ENCODE results near the gene PSMB4. TPM values are rescaled to one million over a fixed set of nuclear protein-coding genes. Genes with fewer than 3 reads are reported as not detected.
A peak's percentile ranks its signal among the peaks of the same experiment; 100 is the strongest.
"Not testable (repeated sequence)": the region's sequence is repeated elsewhere in the genome, so short reads cannot be mapped to it uniquely, and the experiment has no call there.

PSMB4 gene
- total RNA-seq (2021) = 413 and 429 TPM in 2 replicates
- long read RNA-seq, transcript PSMB4-201 (7 exons, 964 nt) = major isoform, 123 of 149 reads
- long read RNA-seq, partial matches to known transcripts = 1 of 149 reads
- long read RNA-seq, other reads (novel, unspliced or antisense) = 24 of 149 reads

- Histone ChIP-seq H3K27ac (ENCODE audit: insufficient read length, low read depth, low read length) (peak within 1 kb of the TSS; percentile 70), H2BK5ac (ENCODE audit: insufficient read length, low read length) (no peak within 1 kb of the TSS), H2AFZ (ENCODE audit: low read length) (peak within 1 kb of the TSS; percentile 96), H3K14ac (ENCODE audit: insufficient read depth, low read length) (peak within 1 kb of the TSS; percentile 96), H3K4ac (ENCODE audit: low read depth, low read length) (peak within 1 kb of the TSS; percentile 45; the same call in 1 of the 2 replicates), H3K9me3 (ENCODE audit: control insufficient read depth, low read depth, low read length) (no peaks in the 10 kb centered on the region), H4K8ac (replicated peaks; ENCODE audit: insufficient read length, low read depth, low read length) (no peak within 1 kb of the TSS), H3T11ph (ENCODE audit: low read length) (no peak within 1 kb of the TSS), H3K23ac (ENCODE audit: insufficient read length, low read depth, low read length) (no peak within 1 kb of the TSS), H3K4me2 (ENCODE audit: insufficient read depth, insufficient read length, low read length) (peak within 1 kb of the TSS; percentile 63), H2AK5ac (ENCODE audit: insufficient read length, low read length) (no peak within 1 kb of the TSS), H4K20me1 (ENCODE audit: control insufficient read depth, insufficient read depth, insufficient read length) (no peaks in the 10 kb centered on the region), H3K79me2 (ENCODE audit: insufficient read depth, low read length) (peaks cover 9% of the 10 kb centered on the region; the same call in 1 of the 2 replicates), H4K91ac (ENCODE audit: insufficient read length, low read depth, low read length) (no peak within 1 kb of the TSS), H3K56ac (ENCODE audit: insufficient read length, low read depth, low read length) (no peak within 1 kb of the TSS), H2BK15ac (ENCODE audit: low read depth, low read length) (no peak within 1 kb of the TSS), H4K5ac (ENCODE audit: insufficient read length, low read depth, low read length) (peak within 1 kb of the TSS; percentile 77), H3K9ac (ENCODE audit: extremely low read depth, insufficient read length, low read length) (peak within 1 kb of the TSS; percentile 81), H3K27me3 (ENCODE audit: insufficient read depth, low read length) (no peaks in the 10 kb centered on the region), H2BK12ac (ENCODE audit: insufficient read length, low read depth, low read length) (no peak within 1 kb of the TSS), H2BK20ac (ENCODE audit: low read depth, low read length, poor library complexity, severe bottlenecking) (no peak within 1 kb of the TSS), H2BK120ac (ENCODE audit: low read depth, low read length, poor library complexity, severe bottlenecking) (no peak within 1 kb of the TSS), H3K23me2 (ENCODE audit: insufficient read length, low read depth, low read length, poor library complexity, severe bottlenecking) (peaks cover 6% of the 10 kb centered on the region), H3K18ac (ENCODE audit: insufficient read length, low read depth, low read length) (peak within 1 kb of the TSS; percentile 96), H3K4me1 (ENCODE audit: insufficient read depth, low read length) (no peaks in the 10 kb centered on the region), H3K79me1 (ENCODE audit: insufficient read depth, low read depth, low read length, poor library complexity, severe bottlenecking) (peaks cover 3% of the 10 kb centered on the region)
- H3K4me1 Mint-ChIP-seq = peaks cover 12% of the 10 kb centered on the region in 2 experiments
- WGBS (ENCODE audit: extremely low coverage, insufficient read length, low lambda C conversion rate) = no CpG with 5 or more reads among the region's 63 CpGs
- H3K27ac Mint-ChIP-seq = peak within 1 kb of the TSS; percentile 98 to 99 (median 99)
- peak within 1 kb of the TSS; percentile 93 to 96 for H3K4me3 Mint-ChIP-seq
- peak; percentile 86 for DNase-seq
- TF ChIP-seq CTCF (conservative IDR thresholded peaks at IDR 0.05) = peak; percentile 33; the same call in 2 of the 3 replicates
- peaks cover 1 to 3% of the 10 kb centered on the region in 2 experiments; a peak in 3 of 5 replicates for H3K9me3 Mint-ChIP-seq
- H3K36me3 Mint-ChIP-seq (ENCODE audit: insufficient read depth in 1 of 3, low read depth in 3 of 3) = peaks cover 22 to 47% (median 35%) of the 10 kb centered on the region in 3 experiments
- peaks cover under 1% of the 10 kb centered on the region for H3K27me3 Mint-ChIP-seq (ENCODE audit: low read depth)
Measured at GRCh38 chr1:151399324-151400171, at the start of gene PSMB4. PSMB4 (plus strand) TSS chr1:151399573; CDS start chr1:151399588, 15 bp downstream.

- not testable (repeated sequence) for H2BK5ac ChIP-seq (ENCODE audit: insufficient read length, low read length); H3K4ac ChIP-seq (ENCODE audit: low read depth, low read length); H3K9ac ChIP-seq (ENCODE audit: extremely low read depth, insufficient read length, low read length); H2AK5ac ChIP-seq (ENCODE audit: insufficient read length, low read length); H3T11ph ChIP-seq (ENCODE audit: low read length); H2BK15ac ChIP-seq (ENCODE audit: low read depth, low read length); H3K79me1 ChIP-seq (ENCODE audit: insufficient read depth, low read depth, low read length, poor library complexity, severe bottlenecking); H2BK12ac ChIP-seq (ENCODE audit: insufficient read length, low read depth, low read length); H4K5ac ChIP-seq (ENCODE audit: insufficient read length, low read depth, low read length); H3K27ac ChIP-seq (ENCODE audit: insufficient read length, low read depth, low read length); DNase-seq; H3K18ac ChIP-seq (ENCODE audit: insufficient read length, low read depth, low read length); H3K4me2 ChIP-seq (ENCODE audit: insufficient read depth, insufficient read length, low read length); H3K9me3 ChIP-seq (ENCODE audit: control insufficient read depth, low read depth, low read length); H3K4me1 ChIP-seq (ENCODE audit: insufficient read depth, low read length); H3K4me3 Mint-ChIP-seq; H4K8ac ChIP-seq (replicated peaks; ENCODE audit: insufficient read length, low read depth, low read length); H4K20me1 ChIP-seq (ENCODE audit: control insufficient read depth, insufficient read depth, insufficient read length); H2AFZ ChIP-seq (ENCODE audit: low read length); H2BK20ac ChIP-seq (ENCODE audit: low read depth, low read length, poor library complexity, severe bottlenecking); H3K23ac ChIP-seq (ENCODE audit: insufficient read length, low read depth, low read length); H3K56ac ChIP-seq (ENCODE audit: insufficient read length, low read depth, low read length); H4K91ac ChIP-seq (ENCODE audit: insufficient read length, low read depth, low read length); H3K27me3 ChIP-seq (ENCODE audit: insufficient read depth, low read length); H2BK120ac ChIP-seq (ENCODE audit: low read depth, low read length, poor library complexity, severe bottlenecking); H3K79me2 ChIP-seq (ENCODE audit: insufficient read depth, low read length); H3K27ac Mint-ChIP-seq; H3K27me3 Mint-ChIP-seq (ENCODE audit: low read depth); H3K14ac ChIP-seq (ENCODE audit: insufficient read depth, low read length)
- WGBS (ENCODE audit: extremely low coverage, insufficient read length, low lambda C conversion rate) = no CpG with 5 or more reads among the region's 9 CpGs
- peaks cover 11% of the 10 kb centered on the region for H3K23me2 ChIP-seq (ENCODE audit: insufficient read length, low read depth, low read length, poor library complexity, severe bottlenecking)
- peaks cover 19 to 22% of the 10 kb centered on the region in 2 experiments for H3K4me1 Mint-ChIP-seq
- peaks cover 12 to 34% (median 24%) of the 10 kb centered on the region in 3 experiments for H3K36me3 Mint-ChIP-seq (ENCODE audit: insufficient read depth in 1 of 3, low read depth in 3 of 3)
- peaks cover 13 to 17% of the 10 kb centered on the region in 2 experiments for H3K9me3 Mint-ChIP-seq
Measured at GRCh38 chr1:151350323-151350722, 49.0 kb upstream of the PSMB4 start.
